GM13977 (cell line): ENCODE measurements around the gene CDPF1.

ENCODE experiments used
- DNase-seq: peaks from one replicate; pipeline ENCODE4 v3.0.0; 2012; ENCODE audit warnings: low spot score
- in situ Hi-C: fragments of 300-500 bp; cut with MboI; formaldehyde crosslinking; loops from one replicate; pipeline ENCODE4 v1.12.0; 2022; ENCODE audit warnings: low sequenced_read_pairs, low pct_unique_long_range_greater_than_20kb, mixed read lengths, inconsistent platforms; ENCODE audit not compliant: unreplicated experiment
- TF ChIP-seq, protein P1 (sequence below): IDR thresholded peaks from 2 replicates; pipeline ENCODE4 v1.5.1; 2012; ENCODE audit warnings: mild to moderate bottlenecking, control low read depth; ENCODE audit not compliant: insufficient read depth; ENCODE audit errors: extremely low read depth, missing control alignments

The CDPF1 gene

DNA sequence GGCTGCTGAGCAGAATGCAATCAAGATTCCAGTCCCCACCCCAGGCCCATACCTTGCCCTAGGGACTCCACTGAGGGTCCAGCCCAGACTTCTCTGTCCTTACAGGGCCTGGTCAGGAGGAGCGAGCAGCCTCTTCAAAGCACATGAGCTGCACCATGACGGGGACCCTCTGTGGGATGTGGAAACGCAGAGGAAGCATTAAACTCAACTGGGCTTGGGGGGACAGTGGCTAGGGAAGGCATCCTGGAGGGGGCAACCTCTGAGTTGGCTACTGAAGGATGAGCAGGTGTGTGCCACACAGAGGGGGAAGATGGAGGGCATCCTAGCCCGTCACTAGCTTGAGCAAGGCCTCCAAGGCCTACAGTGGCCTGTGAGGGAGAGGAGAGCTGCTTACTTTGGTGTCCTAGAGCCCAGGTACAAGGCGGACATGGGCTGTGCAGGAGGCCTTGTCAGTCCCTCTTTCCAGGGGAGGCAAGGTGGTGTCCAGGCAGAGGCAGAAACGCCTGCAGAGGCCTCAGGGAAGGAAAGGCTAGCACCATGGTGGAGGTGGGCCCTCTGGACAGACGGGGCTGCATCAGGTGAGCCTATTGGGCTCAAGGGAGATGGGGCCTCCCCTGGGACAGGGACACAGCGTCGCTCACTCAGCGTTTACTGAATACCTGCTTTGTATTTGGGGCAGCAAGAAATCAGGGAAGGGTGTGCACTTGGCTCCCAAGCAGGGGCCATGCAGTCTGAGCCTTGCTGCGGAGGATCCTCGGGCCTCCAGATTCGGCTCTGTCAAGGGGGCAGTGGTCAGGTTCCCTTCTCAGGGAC is 32.0 kb upstream of the CDPF1 start:
- TF ChIP-seq, protein P1, sequence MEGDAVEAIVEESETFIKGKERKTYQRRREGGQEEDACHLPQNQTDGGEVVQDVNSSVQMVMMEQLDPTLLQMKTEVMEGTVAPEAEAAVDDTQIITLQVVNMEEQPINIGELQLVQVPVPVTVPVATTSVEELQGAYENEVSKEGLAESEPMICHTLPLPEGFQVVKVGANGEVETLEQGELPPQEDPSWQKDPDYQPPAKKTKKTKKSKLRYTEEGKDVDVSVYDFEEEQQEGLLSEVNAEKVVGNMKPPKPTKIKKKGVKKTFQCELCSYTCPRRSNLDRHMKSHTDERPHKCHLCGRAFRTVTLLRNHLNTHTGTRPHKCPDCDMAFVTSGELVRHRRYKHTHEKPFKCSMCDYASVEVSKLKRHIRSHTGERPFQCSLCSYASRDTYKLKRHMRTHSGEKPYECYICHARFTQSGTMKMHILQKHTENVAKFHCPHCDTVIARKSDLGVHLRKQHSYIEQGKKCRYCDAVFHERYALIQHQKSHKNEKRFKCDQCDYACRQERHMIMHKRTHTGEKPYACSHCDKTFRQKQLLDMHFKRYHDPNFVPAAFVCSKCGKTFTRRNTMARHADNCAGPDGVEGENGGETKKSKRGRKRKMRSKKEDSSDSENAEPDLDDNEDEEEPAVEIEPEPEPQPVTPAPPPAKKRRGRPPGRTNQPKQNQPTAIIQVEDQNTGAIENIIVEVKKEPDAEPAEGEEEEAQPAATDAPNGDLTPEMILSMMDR = no peak
- in situ Hi-C loops = no loop called here
- DNase-seq = no peak

DNA sequence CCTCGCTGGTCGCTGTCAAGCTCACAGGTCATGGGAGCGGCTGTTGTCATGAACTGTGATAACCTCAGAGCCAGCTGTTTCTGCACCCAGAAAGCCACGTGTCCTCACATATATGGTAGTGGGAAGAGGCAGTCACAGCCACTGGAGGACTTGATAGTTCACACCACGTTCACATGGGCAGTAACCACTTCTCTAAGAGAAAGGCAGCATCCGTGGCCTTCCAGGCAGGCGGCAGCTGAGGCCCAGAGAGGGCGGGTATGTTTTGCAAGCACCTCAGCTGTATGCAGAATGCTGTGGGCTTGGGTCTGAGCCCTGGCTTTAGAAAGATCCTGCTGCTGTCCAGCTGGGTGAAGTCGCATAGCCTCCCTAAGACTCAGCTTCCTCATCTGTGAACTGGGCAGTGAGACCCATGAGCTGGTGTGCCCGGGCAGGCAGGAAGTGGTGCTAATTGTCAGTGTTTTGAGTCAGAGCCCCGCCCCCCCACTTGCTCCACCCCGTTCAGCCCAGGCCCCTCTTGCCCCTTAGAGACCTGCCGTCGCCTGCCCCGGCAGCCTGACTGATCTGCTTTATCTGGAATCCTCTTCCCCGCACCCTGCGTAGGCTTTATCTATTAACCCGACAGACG is 31.0 kb upstream of the CDPF1 start:
- no peak for DNase-seq
- TF ChIP-seq, protein P1 = no peak
- in situ Hi-C loops = no loop called here

DNA sequence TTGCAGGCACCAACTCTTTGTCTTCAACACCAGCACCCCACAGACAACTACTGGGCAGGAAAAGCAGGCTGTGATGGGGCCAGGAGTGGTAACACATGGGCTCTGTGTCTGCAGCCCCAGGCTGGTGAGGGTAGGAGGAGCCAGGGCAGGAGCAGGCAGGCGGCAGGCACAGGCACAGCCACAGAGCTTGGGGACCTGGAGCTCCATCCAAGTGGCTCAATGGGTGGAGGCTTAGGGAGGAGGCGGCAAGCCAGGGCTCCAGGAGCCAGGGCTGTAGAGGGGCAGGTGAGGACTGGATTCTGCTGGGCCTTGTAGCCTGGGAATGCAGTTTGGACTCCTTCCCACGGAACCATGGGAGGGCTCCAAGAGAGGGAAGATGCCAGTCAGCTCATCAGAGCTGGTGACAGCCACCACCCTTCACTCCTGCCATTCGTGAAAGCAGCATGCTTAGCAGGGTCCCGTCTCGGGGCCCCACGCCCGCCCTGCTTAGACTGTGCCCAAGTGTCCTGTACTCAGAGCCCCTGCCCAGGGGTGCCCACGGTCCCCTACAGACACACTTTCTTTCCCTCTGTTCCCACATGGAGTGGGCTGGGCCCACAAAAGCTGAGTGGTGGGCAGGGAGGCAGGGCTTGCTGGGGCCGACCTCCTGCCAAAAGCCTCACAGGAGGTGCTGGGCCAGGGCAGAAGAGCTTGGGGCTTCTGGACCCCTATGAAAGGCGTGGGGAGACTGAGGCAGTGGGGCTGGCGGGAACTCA is 30.1 kb upstream of the CDPF1 start:
- no peak for DNase-seq
- in situ Hi-C loops = no loop called here
- TF ChIP-seq, protein P1 = no peak

DNA sequence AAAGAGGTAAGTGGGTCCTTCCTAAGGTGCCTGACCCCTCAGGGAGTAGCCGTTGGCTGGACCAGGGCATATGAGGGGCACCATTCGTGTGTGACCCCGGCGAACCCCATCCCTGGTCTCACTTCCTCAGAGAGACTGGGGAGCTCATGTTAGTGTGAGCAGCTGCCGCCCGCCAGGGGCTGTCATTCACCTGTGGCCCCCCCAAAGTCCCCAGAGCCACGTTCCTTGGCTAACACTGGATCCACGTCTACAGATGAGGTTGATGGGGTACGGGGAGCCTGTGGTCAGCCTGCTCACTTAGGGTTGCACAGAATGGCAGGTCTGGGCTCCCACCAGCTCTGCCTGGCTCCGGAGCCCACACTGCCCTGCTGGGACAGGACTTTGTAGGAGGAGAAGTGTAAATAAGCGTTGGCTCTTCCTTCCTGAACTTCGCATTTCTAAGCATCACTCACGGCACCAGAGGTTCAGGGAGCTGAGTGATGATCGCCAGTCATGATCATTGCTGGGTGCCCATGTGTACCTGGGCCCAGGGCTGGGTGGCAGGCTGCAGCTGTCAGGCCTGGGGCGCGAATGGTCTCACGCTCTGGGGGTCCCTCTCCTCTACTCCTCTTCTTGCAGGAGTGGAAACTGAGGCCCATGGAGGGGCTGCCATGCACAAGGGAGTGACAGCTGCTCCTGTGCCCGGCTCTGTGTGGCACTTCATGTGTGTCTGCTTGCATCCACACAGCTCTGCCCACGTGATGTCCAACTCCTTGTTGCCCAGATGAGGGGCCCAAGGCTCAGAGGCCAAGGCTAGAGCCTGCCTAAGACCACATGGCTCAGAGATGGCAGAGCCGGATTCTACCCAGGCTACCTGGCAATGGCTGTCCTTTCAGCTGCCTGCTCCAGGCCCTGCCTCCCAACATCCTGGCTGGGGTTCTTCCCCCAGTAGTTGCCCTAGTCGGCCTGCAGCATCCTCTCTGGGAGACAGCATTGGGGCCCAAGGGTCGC is 28.9 kb upstream of the CDPF1 start:
- DNase-seq = no peak
- in situ Hi-C loops = no loop called here
- TF ChIP-seq, protein P1 = no peak

DNA sequence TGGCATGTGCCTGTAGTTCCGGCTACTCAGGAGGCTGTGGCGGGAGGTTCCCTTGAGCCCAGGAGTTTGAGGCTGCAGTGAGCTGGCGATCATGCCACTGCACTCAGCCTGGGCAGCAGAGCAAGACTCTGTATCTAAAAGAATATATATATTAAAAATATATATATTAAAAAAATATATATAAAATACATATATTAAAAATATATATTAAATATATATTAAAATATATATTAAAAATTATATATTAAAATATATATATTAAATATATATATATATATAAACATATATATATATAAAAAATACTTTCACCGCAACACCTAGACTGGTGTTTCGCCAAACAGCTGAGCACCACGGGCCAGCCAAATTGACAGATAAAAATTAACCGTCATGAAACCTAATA is 26.5 kb upstream of the CDPF1 start:
- TF ChIP-seq, protein P1 = no peak
- in situ Hi-C loops = no loop called here
- DNase-seq = no peak
